Measurements from ENCODE around the gene TMEM187.
"Not testable (repeated sequence)": the region's sequence is repeated elsewhere in the genome, so short reads cannot be mapped to it uniquely, and the experiment has no call there.

TMEM187 gene

DNA sequence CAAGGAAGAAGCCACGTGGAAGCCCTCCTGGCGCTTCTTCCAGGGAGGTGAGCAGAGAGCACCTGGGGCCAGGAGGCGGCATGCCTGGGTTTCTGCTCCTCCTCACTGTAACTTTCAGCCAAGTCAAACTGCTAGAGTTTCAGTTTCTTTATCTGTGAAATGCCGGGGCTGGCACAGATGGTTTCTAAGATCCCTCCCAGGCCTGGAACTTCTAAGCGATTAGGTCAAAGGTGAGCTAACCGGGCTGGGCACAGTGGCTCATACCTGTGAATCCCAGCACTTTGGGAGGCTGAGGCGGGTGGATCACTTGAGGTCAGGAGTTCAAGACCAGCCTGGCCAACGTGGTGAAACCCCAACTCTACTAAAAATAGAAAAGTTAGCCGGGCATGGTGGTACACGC, 7.8 kb downstream of the TMEM187 start:
- H3K9me3 Mint-ChIP-seq; H3K36me3 Mint-ChIP-seq (ENCODE audit: low read depth); H3K4me3 Mint-ChIP-seq; H3K27me3 Mint-ChIP-seq; intact Hi-C loops (cut with micrococcal nuclease): not testable (repeated sequence)
- Mint-ChIP-seq H3K27ac (peak overlapping the region; percentile 59), H3K4me1 (ENCODE audit: low read depth) (peaks cover 35% of the 10 kb centered on the region)

DNA sequence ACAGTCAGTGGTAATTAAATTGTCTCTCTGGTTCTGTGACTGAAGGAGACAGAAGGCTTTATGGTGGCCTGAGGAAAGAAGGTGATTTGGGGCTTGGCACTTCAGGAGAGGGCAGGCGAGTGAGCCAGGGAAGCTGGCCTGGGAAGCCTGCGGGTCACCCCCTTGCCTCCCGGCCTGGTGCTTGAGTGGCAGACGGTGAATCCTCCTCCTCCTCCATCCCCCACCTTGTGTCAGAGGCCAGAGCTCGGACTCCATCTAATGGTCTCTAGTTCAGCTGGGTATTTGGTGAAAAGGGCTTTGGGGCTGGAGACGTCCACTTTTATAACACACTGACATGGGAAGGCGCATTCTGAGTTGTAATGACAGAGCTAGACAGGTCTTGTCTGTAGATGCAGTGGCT, 8.7 kb downstream of the TMEM187 start:
- H3K36me3 Mint-ChIP-seq (ENCODE audit: low read depth) = peaks cover 9% of the 10 kb centered on the region
- intact Hi-C loops (cut with micrococcal nuclease) = no loop called here
- H3K9me3 Mint-ChIP-seq = no peaks in the 10 kb centered on the region
- peak overlapping the region; percentile 37 for H3K4me3 Mint-ChIP-seq
- no peaks in the 10 kb centered on the region for H3K27me3 Mint-ChIP-seq
- H3K27ac Mint-ChIP-seq = peak overlapping the region; percentile 87
- H3K4me1 Mint-ChIP-seq (ENCODE audit: low read depth) = peaks cover 41% of the 10 kb centered on the region

DNA sequence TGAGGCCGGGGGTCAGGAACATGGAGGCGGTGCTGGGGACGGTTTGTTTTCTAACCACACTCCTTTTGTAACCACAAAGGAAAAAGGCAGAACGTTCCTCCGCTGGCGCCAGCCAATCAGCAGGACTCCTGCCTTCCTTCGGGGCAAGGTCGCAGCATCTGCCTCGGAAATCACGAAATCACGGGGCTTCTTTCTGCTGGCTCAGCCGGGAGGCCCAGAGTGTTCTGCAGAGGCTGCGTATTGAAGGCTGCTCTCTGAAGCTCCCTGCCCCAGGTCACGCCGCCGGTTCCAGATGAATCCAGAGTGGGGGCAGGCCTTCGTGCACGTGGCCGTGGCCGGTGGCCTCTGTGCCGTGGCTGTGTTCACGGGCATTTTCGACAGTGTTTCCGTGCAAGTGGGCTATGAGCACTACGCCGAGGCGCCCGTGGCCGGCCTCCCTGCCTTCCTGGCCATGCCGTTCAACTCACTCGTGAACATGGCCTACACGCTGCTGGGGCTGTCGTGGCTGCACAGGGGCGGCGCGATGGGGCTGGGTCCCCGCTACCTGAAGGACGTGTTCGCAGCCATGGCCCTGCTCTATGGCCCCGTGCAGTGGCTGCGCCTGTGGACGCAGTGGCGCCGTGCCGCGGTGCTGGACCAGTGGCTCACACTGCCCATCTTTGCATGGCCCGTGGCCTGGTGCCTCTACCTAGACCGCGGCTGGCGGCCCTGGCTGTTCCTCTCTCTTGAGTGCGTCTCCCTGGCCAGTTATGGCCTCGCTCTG, 9.4 kb downstream of the TMEM187 start:
- H3K9me3 Mint-ChIP-seq = no peaks in the 10 kb centered on the region
- no peaks in the 10 kb centered on the region for H3K27me3 Mint-ChIP-seq
- peak overlapping the region; percentile 37 for H3K4me3 Mint-ChIP-seq
- H3K36me3 Mint-ChIP-seq (ENCODE audit: low read depth) = peaks cover 9% of the 10 kb centered on the region
- peak overlapping the region; percentile 87 for H3K27ac Mint-ChIP-seq
- intact Hi-C loops (cut with micrococcal nuclease) = no loop called here
- H3K4me1 Mint-ChIP-seq (ENCODE audit: low read depth) = peaks cover 41% of the 10 kb centered on the region

DNA sequence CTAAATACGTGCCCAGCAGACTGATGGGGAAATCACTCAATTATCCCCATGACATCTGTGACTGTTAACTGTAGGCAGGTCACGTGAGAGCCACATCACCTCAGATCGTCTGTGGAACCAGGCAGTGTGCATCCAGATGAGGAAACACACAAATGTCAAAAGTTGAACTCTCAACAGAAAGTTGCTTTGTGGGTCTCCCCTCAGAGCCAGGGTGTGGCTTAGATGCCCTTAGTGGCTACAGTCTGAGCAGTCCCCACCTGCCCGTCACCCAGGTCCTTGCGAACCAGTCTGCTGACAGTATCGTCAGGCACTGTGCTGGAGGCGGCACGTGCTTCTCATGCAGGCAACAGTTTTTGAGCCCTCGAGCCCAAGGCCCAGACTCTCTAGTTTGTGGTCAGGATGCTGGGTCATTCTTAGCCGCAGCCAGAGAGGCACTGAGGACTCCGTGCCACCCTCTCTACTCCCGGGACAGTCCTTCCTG, 10.8 kb downstream of the TMEM187 start:
- intact Hi-C loops (cut with micrococcal nuclease) = no loop called here
- H3K4me3 Mint-ChIP-seq = no peak overlapping the region
- peak overlapping the region; percentile 87 for H3K27ac Mint-ChIP-seq
- H3K4me1 Mint-ChIP-seq (ENCODE audit: low read depth) = peaks cover 41% of the 10 kb centered on the region
- no peaks in the 10 kb centered on the region for H3K27me3 Mint-ChIP-seq
- peaks cover 9% of the 10 kb centered on the region for H3K36me3 Mint-ChIP-seq (ENCODE audit: low read depth)
- no peaks in the 10 kb centered on the region for H3K9me3 Mint-ChIP-seq

DNA sequence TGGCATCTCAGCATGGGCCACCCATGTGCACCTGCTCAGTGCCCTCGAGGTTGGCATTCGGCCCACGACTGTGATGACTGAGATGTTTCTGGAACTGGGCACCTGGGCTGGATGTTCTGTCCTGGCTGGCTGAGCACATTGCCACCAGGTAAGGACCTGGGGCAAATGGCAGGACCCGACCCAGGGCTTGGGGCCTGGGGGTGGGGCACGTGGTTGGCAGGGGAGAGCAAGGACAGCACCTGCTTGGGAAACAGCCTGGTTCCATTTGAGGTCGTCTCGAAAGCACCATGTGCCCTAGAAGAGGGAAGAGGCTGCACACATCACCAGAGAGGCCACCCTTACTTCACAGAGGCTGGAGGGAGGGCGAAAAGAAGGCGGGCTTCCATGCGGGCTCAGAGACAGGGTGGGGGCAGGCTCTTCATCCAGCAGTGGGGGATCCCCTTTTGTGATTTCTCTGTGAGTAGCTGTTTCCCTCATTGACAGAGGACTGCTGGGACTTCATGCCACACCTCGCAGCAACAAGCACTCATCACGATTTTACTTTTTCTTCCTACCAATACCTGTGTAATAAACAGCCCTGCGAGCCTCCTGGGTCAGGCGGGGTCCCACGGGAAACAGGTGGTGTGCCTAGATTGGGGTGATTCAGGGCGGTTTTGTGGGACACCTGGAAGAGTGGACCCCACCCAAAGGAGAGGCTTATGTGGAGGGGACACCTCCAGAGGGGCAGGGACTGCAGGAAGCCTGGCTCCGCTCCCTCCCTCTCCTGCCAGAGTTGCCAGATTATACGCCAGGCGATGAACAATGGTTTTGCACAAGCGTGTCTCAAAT, 12.0 kb downstream of the TMEM187 start:
- no peaks in the 10 kb centered on the region for H3K27me3 Mint-ChIP-seq
- H3K4me1 Mint-ChIP-seq (ENCODE audit: low read depth) = peaks cover 41% of the 10 kb centered on the region
- no peak overlapping the region for H3K4me3 Mint-ChIP-seq
- intact Hi-C loops (cut with micrococcal nuclease) = no loop called here
- H3K9me3 Mint-ChIP-seq = no peaks in the 10 kb centered on the region
- H3K36me3 Mint-ChIP-seq (ENCODE audit: low read depth) = peaks cover 9% of the 10 kb centered on the region
- H3K27ac Mint-ChIP-seq = peak overlapping the region; percentile 82

GRCh38 chrX:153988493-153988892, 15.9 kb downstream of the TMEM187 start:
- Mint-ChIP-seq H3K4me3 (no peak overlapping the region), H3K4me1 (ENCODE audit: low read depth) (peaks cover 31% of the 10 kb centered on the region), H3K27ac (no peak overlapping the region), H3K36me3 (ENCODE audit: low read depth) (no peaks in the 10 kb centered on the region), H3K27me3 (no peaks in the 10 kb centered on the region), H3K9me3 (no peaks in the 10 kb centered on the region)
- intact Hi-C loops (cut with micrococcal nuclease) = no loop called here

DNA sequence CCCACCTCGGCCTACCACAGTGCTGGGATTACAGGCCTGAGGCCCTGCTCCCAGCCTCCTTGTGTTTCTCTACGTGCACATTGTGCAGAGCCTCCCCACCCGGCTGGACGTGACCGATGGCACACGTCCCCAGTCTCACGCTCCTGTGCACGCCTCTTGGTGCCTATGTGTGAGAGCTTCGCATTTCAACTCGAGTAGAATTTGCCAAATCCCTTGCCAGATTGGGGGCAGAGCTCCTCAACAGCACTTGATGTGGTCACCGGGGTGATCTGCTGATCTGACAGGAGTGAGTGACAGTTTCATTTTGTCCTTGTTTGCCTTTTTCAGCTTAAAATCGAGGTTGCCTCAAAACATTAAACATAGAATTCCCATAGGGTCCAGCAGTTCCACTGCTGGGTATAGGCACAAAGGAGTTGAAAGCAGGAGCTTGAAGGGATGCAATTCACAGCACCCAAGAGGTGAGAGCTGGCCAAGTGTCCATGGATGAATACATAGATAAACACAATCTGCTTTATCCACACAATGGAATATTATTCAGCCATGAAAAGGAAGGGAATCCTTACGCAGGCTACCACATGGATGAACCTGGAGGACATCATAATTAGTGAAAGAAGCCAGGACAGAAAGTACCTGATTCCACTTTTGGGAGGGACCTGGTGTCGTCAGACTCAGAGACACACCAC, 17.6 kb downstream of the TMEM187 start:
- no peaks in the 10 kb centered on the region for H3K36me3 Mint-ChIP-seq (ENCODE audit: low read depth)
- H3K27ac Mint-ChIP-seq = no peak overlapping the region
- no peak overlapping the region for H3K4me3 Mint-ChIP-seq
- H3K27me3 Mint-ChIP-seq = no peaks in the 10 kb centered on the region
- intact Hi-C loops (cut with micrococcal nuclease) = no loop called here
- peaks cover 20% of the 10 kb centered on the region for H3K4me1 Mint-ChIP-seq (ENCODE audit: low read depth)
- H3K9me3 Mint-ChIP-seq = no peaks in the 10 kb centered on the region

DNA sequence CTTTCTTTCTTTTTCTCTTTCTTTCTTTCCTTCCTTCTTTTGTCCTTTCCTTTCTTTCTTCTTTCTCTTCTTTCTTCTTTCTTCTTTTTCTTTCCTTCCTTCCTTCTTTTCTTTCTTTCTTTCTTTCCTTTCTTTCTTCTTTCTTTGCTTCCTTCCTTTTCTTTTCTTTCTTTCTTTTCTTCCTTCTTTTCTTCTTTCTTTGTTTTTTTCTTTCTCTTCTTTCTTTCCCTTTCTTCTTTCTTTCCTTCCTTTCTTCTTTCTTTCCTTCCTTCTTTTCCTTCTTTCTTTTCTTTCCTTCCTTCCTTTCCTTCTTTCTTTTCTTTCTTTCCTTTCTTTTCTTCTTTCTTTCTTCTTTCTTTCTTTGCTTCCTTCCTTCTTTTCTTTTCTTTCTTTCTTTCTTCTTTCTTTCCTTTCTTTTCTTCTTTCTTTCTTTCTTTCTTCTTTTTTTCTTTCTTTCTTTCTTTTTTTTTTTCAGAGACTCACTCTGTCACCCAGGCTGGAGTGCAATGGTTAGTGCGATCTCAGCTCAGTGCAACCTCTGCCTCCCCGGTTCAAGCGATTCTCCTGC, 18.5 kb downstream of the TMEM187 start:
- no peaks in the 10 kb centered on the region for H3K9me3 Mint-ChIP-seq
- H3K4me1 Mint-ChIP-seq (ENCODE audit: low read depth) = peaks cover 12% of the 10 kb centered on the region
- no peaks in the 10 kb centered on the region for H3K27me3 Mint-ChIP-seq
- intact Hi-C loops (cut with micrococcal nuclease) = no loop called here
- no peak overlapping the region for H3K27ac Mint-ChIP-seq
- H3K4me3 Mint-ChIP-seq = no peak overlapping the region
- H3K36me3 Mint-ChIP-seq (ENCODE audit: low read depth) = no peaks in the 10 kb centered on the region

- Mint-ChIP-seq H3K9me3 (no peaks in the 10 kb centered on the region), H3K27me3 (no peaks in the 10 kb centered on the region), H3K4me3 (no peak overlapping the region), H3K36me3 (ENCODE audit: low read depth) (no peaks in the 10 kb centered on the region), H3K27ac (no peak overlapping the region), H3K4me1 (ENCODE audit: low read depth) (peaks cover 12% of the 10 kb centered on the region)
- intact Hi-C loops (cut with micrococcal nuclease) = no loop called here
These were observed 19.6 kb downstream of the TMEM187 start for GRCh38 chrX:153992180-153992579.

DNA sequence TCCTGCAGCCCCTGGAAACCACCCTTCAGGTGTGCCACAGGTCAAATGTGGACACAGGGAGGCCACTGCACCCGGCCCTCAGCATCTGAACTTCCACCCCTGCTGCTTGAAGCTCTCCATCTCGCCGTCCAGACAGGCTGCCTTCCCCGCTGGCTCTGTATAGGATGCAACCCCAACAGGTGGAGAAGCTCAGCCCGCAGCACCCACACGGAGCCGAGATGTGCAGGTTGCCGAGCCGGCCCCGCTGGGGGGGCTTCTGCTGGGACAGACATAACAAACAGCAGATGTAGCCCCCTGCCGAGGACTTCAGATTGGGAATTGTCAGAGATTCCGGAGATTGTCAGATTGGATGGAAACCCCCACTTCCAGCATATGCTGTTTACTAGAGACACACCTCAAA, 20.5 kb downstream of the TMEM187 start:
- intact Hi-C loops (cut with micrococcal nuclease) = no loop called here
- Mint-ChIP-seq H3K4me1 (ENCODE audit: low read depth) (peaks cover 12% of the 10 kb centered on the region), H3K9me3 (no peaks in the 10 kb centered on the region), H3K36me3 (ENCODE audit: low read depth) (no peaks in the 10 kb centered on the region), H3K27ac (no peak overlapping the region), H3K27me3 (no peaks in the 10 kb centered on the region), H3K4me3 (no peak overlapping the region)

DNA sequence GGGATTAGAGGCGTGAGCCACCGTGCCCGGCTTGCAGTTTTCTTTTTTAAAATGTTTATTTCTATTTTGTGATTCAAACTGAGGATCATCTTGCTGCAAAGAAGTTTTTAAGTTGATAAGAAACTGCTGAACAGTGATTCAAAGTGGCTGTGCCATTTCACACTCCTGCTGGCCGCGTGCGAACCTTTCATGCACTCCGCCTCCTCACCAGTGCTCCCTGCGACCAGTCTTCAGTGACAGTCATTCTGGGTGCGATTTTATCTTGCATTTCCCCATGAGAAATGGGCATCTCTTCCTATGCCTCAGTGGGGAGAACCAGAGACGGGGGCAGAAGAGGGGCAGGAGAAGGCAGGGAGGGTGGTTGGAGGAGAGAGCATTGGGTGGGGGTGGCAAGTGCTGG, 21.4 kb downstream of the TMEM187 start:
- Mint-ChIP-seq H3K9me3 (no peaks in the 10 kb centered on the region), H3K27ac (no peak overlapping the region), H3K36me3 (ENCODE audit: low read depth) (no peaks in the 10 kb centered on the region), H3K27me3 (peaks cover 1% of the 10 kb centered on the region), H3K4me1 (ENCODE audit: low read depth) (peaks cover 12% of the 10 kb centered on the region), H3K4me3 (no peak overlapping the region)
- intact Hi-C loops (cut with micrococcal nuclease) = no loop called here

DNA sequence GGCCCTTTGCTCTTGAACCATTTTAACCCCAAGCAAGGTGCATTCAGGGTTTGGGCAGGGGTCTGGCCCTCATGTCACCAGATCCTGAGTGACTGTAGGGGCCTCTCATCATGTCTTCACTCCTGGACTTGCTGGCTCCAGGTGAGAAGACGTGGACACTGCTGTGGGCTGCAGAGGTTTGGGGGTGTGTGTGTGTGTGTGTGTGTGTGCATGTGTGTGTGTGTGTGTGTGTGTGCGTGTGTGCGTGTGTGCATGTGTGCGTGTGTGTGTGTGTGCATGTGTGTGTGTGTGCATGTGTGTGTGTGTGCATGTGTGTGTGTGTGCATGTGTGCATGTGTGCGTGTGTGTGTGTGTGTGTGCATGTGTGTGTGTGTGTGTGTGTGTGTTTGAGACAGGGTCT, 21.8 kb downstream of the TMEM187 start:
- H3K9me3 Mint-ChIP-seq; intact Hi-C loops (cut with micrococcal nuclease); H3K4me3 Mint-ChIP-seq; H3K27me3 Mint-ChIP-seq; H3K27ac Mint-ChIP-seq; H3K36me3 Mint-ChIP-seq (ENCODE audit: low read depth): not testable (repeated sequence)
- H3K4me1 Mint-ChIP-seq (ENCODE audit: low read depth) = peaks cover 12% of the 10 kb centered on the region

- no peak overlapping the region for H3K4me3 Mint-ChIP-seq
- peaks cover 18% of the 10 kb centered on the region for H3K4me1 Mint-ChIP-seq (ENCODE audit: low read depth)
- no peak overlapping the region for H3K27ac Mint-ChIP-seq
- H3K27me3 Mint-ChIP-seq = peaks cover 1% of the 10 kb centered on the region
- no peaks in the 10 kb centered on the region for H3K36me3 Mint-ChIP-seq (ENCODE audit: low read depth)
- intact Hi-C loops (cut with micrococcal nuclease) = no loop called here
- no peaks in the 10 kb centered on the region for H3K9me3 Mint-ChIP-seq
These were observed 22.9 kb downstream of the TMEM187 start for GRCh38 chrX:153995504-153995903.
